GM15510 (cell line): ENCODE data around the gene LIPE.

Experiments used
- POLR2A ChIP-seq: IDR thresholded peaks from 3 replicates; pipeline ENCODE4 v1.6.1; 2011; ENCODE audit warnings: borderline replicate concordance; ENCODE audit not compliant: insufficient read length; ENCODE audit errors: extremely low read depth

Gene LIPE

GRCh38 chr19:42409477-42409876, 17.7 kb downstream of the LIPE start:
- no peak for TF ChIP-seq POLR2A

GRCh38 chr19:42407816-42408175, 19.4 kb downstream of the LIPE start:
- TF ChIP-seq POLR2A = no peak

GRCh38 chr19:42407085-42407815, 19.9 kb downstream of the LIPE start:
- TF ChIP-seq POLR2A = no peak

- no peak for TF ChIP-seq POLR2A
Observed at GRCh38 chr19:42406111-42406510, 21.1 kb downstream of the LIPE start.

GRCh38 chr19:42403586-42403985, 23.6 kb downstream of the LIPE start:
- TF ChIP-seq POLR2A = no peak

GRCh38 chr19:42402376-42403116, 24.6 kb downstream of the LIPE start:
- no peak for TF ChIP-seq POLR2A

- TF ChIP-seq POLR2A = peak; percentile 39
Observed at GRCh38 chr19:42401365-42402303, 25.6 kb downstream of the LIPE start.

- no peak for TF ChIP-seq POLR2A
Observed at GRCh38 chr19:42400404-42400803, 26.8 kb downstream of the LIPE start.

GRCh38 chr19:42397263-42398166, 29.7 kb downstream of the LIPE start:
- no peak for TF ChIP-seq POLR2A

- peak; percentile 87 for TF ChIP-seq POLR2A
Observed at GRCh38 chr19:42396381-42397262, 30.6 kb downstream of the LIPE start.

- TF ChIP-seq POLR2A = no peak
Observed at GRCh38 chr19:42394751-42395150, 32.4 kb downstream of the LIPE start.

GRCh38 chr19:42392165-42392564, 35.0 kb downstream of the LIPE start:
- no peak for TF ChIP-seq POLR2A

- no peak for TF ChIP-seq POLR2A
Observed at GRCh38 chr19:42389899-42390298, 37.3 kb downstream of the LIPE start, which contains the start of gene CNFN. CNFN (minus strand) TSS chr19:42390297; CDS start chr19:42389037, 1,260 bp downstream.
